Measurements from ENCODE around the gene ANK3.

ANK3 gene

DNA sequence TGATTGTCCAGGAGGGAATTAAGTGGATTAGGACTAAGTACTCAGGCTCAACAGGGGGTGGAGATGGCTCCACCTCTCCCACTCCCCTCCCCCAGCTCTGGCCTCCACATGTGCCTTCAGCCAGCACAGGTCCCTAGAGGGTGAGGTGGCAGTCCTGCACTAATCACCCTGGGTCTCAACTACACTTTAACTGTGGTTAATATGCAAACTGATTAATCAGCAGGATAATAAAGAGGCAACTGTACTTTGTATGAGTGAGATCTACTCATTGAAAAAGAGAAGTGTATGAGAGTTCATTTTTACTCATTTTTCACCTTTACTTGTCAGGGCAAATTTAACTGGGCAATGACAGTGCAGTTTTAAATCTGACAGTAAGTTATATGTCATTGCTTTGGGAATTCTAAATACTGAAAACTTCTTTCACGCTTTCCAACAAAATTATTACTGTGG lies 259.5 kb downstream of the ANK3 start:
- DNase-seq: no peak

DNA sequence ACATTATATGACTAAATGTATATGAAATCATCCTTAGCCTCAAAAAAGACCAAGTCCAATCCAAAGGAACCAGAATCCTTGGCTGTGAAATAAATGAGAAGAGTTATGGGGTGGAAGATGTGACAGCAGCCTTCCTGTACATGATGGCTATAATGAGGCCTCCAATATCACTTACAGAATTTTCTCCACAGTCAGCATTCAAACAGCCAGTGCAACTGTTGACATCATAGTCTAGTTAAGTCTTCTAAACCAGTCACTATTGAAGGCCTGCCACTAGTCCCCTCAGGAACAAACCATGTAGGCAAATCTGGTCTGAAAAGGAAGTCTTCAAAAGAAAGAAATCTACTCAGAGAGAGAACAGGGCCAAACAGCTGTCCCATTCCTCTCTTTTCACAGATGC lies 263.8 kb downstream of the ANK3 start:
- DNase-seq: no peak

DNA sequence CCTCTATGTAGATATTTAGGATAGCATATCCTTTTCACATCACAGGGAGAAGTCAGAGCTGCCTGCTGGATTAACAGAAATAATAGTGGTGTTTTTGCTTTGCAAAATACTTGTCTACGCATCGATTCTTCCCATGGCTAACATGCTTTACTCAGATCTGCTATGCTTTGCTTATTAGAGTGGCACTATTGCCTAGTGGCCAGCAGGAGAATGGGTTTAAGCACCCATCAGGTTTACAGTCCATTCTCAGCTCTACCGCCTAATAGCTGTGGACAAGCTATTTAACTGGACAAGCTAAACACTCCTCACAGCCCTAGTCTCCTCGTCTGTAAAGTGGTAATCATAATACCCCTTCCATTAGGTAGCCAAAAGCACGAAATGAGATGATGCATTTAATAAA lies 265.1 kb downstream of the ANK3 start:
- DNase-seq: no peak

DNA sequence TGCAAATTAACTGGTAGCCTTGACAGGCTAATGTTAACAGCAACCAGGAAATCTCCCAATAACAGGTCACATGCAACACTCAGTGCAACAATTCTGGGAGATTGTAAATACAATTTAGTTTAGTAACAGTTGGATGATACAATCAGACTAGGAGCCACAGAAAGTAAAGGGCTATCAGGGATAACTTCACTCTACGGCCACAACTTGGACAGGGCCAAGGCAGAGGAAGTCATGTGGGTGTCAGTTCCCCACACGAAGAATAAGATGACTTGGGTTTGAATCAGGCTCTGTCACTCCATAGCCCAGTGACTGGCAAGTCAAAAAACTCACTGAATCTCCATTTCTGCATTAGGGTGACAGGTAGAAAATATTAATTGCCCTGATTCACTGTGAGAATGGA lies 266.0 kb downstream of the ANK3 start:
- no peak for DNase-seq

DNA sequence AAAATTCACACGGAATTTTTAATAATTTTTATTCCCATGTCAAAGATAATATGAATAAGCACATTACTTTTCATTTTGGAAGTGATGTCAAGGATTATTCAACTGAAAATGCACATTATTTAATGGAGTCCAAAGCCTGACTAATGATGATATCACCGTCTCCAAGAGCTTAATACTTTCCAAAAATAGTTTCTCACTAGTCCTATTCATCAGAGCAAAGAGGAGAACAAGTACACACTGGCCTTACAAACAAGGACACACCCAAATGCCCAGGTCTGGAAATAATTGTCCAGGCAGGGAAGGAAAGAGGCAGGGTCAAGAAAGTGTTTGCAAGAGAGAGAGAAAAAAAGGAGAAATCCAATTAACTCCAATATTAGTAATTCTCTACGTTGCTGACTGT lies 266.5 kb downstream of the ANK3 start:
- DNase-seq: no peak

DNA sequence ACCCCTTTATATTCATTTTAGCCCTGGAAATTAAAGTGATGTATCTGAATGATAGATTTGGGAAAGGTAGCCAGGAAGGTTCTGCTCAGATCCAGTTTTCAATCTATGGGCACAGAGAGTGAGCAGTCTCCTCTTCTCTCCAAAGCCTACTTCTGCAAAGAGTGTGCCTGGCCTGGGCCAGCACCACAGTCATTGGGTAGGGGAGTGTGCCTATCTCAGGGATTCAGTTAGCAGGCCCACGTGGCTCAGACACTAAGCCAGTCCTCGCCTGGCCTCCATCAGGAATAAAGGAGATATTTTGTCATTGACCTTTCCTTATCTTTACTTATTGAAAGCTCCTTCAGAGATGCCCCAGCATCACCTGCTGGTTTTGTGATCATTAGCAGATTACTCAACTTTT lies 267.5 kb downstream of the ANK3 start:
- DNase-seq: no peak

DNA sequence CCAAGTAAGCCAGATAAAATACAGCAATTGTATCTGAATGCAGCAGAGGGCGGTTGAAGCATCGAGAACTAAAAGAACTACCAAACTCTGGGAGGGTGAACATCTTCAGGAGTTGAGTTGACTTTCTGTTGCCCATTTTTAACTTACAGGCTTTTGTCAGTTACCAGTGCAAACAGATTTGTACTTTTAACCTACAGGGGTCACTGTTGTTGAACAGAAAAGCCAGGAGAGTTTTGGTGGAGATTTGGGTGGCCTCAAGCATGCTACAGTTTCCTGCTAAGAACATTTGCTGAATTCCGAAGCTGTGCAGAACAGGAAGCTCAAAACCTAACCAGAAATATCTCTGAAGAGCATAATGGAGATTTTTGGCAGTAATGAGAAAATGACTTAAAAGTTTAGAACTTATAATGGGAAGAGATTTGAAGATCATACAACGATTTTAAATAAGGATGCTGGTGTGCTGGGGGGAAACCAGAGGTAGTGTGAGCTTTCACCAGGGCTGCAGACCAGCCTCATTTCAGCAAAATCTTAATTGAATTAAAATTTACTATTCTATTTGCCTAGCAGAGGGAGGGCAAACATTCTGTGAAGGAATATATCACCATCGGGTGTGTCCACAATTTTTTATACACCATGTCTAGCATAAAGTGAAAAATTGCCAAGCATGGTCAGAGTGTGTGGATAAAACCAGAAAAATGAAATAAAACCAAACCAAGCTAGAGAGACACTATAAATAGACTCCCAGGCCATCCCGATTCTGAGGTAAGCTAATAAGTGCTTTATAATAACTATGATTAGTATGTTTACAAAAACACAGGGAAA lies 274.7 kb downstream of the ANK3 start:
- no peak for DNase-seq

DNA sequence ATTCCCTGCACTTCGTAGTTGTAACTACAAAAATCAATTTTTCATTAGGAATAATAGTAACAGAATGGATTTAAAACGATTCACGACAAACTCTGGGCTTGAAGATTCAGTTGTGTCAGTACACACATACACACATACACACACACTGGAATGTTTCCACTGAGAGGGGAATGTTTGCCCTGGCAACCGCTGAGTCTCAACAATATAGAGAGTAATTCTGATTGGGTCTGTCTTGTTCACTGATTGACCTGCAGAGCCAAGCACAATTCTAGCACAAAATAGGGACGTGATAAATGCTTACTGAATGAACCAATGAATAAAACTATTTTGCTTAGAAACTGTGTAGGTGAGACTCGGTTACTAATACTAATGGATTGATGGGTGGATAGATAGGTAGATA lies 278.9 kb downstream of the ANK3 start:
- no peak for DNase-seq

DNA sequence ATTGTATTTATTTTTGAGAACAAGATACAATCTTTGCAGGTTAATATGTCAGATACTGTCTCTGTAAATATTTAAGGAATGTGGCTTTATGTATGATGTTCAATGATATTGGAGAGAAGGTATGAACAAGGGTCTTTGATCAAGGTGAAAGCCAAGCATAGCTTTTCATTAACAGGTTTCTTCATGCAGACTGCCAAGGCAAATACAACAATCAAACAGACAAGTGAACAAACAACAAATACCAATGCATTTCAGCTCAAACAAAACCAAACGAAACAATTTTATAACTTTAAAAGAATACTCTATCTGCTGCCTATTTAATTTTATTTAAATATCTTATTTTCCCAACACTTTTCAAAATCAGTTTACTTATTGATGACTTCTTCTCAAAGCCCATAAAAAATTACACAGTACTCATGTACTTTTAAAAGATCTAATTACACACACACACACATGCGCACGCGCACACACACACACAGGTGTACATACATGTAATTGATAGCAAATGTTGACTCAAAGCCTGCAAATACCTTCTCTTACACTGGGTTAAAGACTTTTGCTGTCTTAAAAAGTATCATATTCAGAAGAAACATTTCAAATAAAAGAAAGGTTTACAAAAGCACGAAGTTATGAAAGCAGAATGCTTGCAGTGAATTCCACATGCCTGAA lies 282.2 kb downstream of the ANK3 start:
- DNase-seq: no peak

DNA sequence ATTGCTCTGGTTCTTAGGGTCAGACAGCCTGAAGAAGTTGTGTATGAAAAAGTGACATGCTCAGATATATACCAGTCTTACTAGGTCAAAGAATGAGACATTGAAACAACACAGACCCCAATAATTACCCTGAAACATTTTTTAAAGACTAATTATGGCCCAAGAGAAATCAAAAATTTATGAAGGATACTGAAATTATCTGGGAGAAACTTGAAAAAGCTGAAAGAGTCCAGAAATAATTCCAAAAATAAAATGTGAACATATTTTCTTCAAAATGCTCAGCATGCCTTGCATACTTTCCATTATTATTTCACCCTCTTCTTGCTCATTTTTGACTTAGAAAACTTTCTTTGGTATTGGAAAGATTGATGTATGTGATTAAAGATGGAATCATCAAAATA lies 284.4 kb downstream of the ANK3 start:
- DNase-seq: no peak

DNA sequence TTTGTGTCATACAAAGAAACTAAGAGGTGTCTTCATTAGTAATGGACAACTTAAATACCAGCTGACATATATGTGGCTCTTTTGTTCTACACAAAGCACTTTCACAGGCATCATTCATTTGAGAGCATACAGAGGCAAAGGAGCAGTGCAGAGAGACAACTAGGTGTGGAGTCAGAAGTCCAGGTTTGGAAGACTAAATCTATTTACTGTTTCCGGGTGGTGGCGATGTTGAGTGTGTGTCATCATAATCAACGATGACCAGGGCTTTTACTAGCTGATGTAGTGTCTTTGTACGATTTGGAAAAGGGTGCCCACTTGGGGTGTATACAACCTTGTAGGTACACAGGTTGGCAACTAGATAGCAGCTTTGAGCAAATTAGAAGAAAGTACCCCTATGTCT lies 287.9 kb downstream of the ANK3 start:
- DNase-seq: no peak

DNA sequence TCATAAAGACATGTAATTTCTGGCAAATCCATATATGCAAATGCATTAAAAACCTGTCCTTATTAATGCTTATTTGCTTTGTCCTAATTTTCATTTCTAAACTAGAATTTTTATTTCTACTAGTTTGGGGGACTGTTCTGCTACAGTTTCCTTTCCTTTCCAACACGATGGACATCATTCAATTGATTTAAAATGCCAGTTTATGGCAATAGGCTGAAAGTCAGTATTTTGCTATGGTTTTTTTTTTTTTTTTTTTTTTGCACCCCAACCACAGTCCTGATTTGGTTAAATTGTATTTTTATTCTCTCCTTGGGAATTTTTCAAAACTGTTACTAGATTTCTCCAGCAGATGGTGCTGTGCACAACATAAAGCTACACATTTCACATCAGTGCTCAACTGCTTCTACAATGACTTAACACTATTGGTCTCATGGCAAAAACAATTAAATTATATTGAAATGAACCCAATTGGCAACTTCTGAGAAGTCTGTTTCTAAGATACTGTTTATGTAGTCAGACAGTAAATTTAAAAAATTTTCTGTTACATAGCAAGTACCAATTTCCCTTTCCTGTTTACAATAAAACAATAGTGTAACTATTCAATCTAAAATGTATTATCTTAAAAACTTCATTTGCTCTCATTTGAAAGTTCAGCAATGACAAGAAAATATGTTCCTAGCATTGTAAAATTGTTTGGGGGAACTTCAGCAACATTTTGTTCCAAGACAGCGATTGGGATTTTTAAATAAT lies 289.5 kb downstream of the ANK3 start:
- DNase-seq: no peak

DNA sequence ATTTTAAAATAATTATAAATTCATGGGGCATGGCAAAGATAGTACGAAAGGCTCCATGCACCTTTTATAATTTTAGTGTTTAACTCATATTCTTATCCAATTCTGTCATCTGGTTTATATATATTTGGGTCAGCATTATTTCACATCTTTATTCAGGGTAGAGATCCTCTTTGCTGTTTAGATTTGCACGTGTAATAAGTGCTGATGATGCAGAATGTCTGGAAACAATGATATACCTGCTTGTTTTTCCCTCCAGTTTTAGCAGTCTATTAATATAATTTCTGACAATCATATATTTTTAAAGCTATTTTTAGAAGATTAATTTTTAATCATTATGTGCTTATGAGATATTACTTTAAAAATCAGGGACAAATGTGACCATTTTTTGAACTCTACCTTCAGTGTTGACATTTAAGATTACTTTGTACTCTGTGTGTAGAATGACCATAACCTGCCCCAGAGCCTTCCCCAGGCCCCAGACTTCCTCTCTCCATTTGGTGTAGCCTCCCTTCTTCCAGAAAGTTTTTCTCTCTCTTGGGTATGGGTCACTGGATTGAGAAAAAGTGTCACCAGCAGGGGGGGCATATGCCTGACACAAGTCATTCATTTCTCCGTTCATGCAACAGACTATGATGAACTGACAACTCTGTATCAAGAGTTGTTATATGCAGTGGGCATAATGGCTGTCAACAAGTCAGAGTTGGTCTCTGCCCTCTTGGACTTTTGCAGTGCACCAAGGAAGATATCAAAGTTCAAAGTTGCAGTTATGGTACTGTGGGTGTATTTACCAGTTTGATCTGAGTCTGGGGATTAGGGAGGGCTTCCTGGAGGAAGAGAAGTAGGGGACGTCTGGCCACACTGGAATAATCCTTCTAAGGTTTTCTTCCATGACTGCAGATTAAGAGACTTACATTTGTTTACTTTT lies 290.7 kb downstream of the ANK3 start:
- no peak for DNase-seq

DNA sequence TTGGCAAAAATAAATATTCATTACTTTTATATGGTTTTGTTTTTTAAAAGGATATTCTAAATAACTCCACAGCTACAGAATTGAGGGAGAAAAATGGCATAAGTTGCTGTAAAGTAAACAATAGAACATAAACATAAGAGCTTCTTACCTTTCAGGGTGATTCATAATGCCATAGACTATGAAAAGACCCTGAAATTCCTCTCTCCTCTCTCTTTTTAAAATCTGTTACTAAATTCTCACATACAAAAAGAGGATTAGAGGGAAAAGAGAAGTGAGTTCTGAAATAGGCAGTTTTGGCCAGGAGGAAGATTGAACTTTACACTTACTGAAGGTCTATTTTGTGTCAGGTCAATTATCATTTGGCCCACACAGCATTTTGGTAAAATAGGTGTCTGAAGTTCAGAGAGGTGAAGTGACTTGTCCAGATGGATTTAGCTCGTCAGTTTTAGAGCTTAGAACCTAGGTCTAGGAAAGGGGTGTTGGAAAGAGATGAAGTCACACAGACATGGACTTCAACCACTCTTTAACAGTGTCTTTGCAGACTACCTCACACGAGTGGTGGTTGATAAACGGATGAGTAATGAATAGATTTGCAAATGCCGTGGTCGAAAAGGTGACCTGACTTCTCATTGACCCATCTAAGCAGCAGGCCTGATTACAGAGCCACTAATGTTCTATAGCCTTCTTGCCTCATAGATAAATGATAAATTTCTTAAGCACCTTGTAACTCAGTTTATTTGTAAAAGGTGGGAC lies 292.7 kb downstream of the ANK3 start:
- no peak for DNase-seq

DNA sequence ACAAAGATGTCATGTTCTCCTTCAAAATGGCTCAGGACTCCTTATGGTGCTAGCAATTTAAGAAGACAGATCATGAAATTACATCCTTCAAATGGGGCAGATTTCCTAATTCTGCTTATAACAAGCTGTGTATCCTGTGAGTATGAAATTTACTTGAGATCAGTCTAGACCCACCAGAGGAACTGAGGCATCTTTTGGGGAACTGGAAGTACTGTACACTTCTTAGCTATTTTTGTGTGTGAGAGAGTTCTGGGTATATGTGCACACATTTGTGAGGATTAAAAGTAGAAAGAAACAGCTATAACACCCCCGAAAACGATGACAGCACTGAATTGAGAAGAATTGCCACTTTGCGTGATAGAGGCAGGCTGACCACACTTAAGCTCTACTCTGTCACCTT lies 296.4 kb downstream of the ANK3 start:
- DNase-seq: no peak

DNA sequence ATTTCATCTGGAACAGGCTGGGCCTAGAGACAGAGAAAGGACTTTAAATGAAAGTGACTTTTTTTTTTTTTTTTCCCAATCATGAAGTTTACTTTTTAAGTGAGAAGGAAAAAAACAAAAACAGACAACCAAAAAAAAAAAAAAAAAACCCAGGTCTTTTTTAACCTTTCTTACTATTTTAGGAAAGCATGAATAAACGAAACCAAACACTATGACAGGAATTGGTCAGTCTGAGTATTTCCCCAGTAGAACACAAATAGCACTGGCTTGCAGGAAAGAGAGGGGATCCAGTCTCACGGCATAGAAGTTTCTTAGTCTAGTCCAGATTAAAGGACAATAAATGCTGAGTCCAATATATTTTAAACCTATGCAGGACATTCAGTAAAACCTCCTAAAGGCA lies 302.8 kb downstream of the ANK3 start:
- no peak for DNase-seq

DNA sequence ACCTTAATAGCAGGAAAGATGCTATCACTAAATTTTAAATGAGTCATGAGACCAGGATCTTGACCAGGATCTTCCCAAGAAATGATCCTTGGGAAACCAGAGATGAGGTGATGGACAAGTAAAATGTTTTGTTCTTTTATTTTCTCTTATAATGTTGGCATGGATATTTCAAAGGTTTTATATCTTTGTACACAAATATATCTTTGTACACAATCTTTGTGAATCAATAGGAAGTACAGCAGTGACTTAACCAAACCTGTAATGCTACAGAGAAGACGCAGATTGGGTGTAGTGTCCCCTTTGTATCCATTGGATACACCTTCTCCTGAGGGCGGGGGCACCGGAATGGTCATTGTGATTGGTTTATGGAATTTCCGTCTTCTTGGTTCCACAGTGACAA lies 303.3 kb downstream of the ANK3 start:
- no peak for DNase-seq

DNA sequence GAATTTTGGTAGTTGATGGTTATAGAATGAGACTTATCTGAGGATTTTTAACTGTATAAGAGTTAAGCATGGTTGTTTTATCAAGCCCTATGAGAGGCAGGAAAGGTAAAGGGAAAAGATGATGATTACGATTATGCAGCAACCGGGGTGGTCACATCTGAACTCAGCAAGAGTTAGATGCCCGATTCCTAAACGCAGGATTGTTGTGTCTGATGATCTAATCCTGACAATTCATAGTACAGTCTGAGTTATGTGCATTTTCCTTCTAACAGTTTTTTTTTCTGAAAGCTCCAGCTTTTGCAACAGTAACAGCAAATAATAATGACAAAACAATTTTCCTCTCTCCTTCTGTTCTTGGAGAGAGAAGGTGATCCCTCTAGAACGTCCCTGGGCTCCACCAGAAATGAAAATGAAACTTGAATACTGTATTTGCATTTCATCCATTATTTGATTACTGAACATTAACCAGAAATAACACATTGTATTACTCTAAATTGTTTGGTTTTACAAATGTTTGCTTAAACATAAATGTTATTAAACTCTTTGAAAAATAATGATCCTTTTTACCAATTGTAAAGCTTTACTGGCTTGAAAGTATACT lies 306.8 kb downstream of the ANK3 start:
- DNase-seq: no peak

DNA sequence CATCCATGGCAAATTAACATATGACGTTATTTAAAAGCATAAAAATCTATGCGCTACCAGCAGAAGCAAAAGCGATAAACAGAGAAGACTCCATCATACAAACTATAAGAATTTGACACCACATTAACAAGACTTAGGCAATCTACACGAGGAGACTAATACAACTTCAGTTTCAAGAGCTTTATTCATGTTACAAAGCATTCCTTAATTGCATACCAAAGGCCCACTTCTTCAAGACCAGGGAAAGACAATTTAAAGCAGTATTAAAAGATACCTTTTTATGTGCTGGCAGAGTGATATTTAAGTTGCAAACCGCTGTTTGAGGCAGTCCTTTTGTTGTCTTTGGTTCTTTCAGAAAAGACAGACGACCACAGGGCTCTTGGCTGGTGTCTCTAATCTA lies 307.3 kb downstream of the ANK3 start:
- DNase-seq: no peak

DNA sequence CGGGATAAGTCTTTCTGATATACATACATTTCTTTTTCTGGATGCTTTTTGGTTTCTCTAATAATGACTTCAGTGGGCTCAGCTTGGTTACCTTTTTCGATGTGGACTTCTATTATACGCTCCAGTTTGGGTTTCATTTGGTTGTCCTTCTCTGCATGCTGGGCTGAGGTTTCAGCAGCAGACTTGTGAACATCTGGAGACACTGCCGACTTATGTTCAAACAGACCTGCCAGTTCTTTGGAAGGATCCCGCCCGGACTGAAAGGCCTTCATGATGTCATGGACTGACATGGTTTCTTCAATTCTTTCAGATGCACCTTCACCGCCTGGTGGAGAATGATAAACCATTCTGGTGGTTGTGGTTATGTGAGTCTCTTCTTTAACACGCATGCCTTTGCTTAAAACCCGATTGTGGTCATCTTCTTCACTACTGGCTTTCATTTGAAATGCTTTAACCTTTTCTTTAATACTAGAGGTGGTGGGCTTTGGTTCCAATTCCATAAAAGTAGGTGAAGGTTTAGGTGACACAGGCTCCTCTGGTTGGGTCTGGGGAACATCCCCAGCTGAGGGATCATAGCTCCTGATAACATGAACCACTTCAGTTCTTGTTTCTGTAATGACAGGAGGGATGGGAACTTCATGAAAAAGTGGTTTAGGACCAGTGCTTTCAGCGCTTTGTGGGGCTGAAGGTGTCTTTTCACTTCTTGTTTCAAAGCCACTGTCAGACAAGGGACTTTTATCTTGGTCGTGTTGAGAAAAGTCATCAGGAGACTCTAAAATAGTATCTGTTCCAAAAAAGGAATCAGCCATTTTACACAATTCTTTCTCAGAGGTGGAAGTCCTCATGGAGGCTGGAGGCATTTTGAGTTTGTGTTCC lies 315.7 kb downstream of the ANK3 start:
- DNase-seq: no peak

DNA sequence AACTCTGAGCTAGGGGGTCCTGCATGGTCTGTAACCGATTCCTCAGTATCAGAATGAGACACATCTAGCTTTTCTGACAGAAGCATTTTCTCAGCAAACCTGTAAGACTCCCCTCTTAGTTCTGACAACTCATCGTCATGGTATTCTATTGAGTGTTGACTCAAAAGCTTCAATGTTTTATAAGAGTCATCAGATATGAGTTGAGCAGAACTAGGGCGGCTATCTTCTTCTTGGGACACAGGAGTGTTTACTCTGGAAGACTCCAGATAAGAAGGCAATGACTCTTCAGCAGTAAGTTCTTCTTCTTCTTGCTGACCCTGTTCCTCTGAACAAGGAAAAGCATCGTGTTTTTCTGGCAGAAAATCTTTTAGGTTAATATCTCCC lies 316.3 kb downstream of the ANK3 start:
- no peak for DNase-seq
